Memory B cell (primary cell): Measurements from ENCODE around the gene CNST.
"Not testable (repeated sequence)": the region's sequence is repeated elsewhere in the genome, so short reads cannot be mapped to it uniquely, and the experiment has no call there.

Experiments
- ATAC-seq: fragments of 150-1000 bp; cut with Tn5 transposase; 2 replicates; pipeline ENCODE4 v1.10.0; 2021; ENCODE audit warnings: low read depth, mild to moderate bottlenecking, moderate library complexity
- DNase-seq, 2 donors: peaks; one replicate each; pipeline ENCODE4 v3.0.0; 2022; ENCODE audit warnings: low spot score in 2 of 2
- H3K27ac Mint-ChIP-seq: one replicate; pipeline ENCODE4 v1.8.0; 2022; ENCODE audit warnings: mild to moderate bottlenecking, moderate library complexity, mixed read lengths
- H3K27me3 Mint-ChIP-seq: one replicate; pipeline ENCODE4 v1.8.0; 2022; ENCODE audit warnings: mixed read lengths
- H3K36me3 Mint-ChIP-seq: one replicate; pipeline ENCODE4 v1.8.0; 2022; ENCODE audit warnings: mild to moderate bottlenecking, mixed read lengths
- H3K4me1 Mint-ChIP-seq: one replicate; pipeline ENCODE4 v1.8.0; 2022; ENCODE audit warnings: mixed read lengths
- H3K4me3 Mint-ChIP-seq: one replicate; pipeline ENCODE4 v1.8.0; 2022; ENCODE audit warnings: mild to moderate bottlenecking, moderate library complexity, mixed read lengths
- H3K9me3 Mint-ChIP-seq: one replicate; pipeline ENCODE4 v1.8.0; 2022; ENCODE audit warnings: mixed read lengths

The CNST gene

DNA sequence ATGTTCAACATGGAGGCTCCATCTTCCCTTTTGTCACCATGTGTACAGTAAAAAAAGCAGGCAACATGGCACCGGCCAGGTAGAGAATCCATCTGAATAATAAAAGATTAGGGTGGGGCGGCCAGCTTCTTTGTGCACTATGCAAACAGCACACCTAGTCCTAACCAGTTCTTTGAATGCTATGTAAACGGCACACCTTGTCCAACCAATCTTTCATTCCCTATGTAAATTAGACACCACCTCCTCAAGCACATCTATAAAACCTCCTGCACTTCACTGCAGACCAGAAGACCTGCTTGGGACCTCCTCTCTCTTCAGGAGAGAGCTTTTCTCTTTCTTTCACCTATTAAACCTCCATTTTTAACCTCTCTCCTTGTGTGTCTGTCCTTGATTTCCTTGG lies 28.4 kb upstream of the CNST start:
- Mint-ChIP-seq H3K4me1 (no peaks in the 10 kb centered on the region), H3K4me3 (no peak overlapping the region), H3K9me3 (no peaks in the 10 kb centered on the region), H3K27ac (no peak overlapping the region), H3K36me3 (peaks cover 17% of the 10 kb centered on the region), H3K27me3 (no peaks in the 10 kb centered on the region)
- no peak for DNase-seq
- ATAC-seq, result no peak

GRCh38 chr1:246540738-246541491 lies 25.3 kb upstream of the CNST start:
- DNase-seq, result no peak
- no peak for ATAC-seq
- Mint-ChIP-seq H3K27me3 (no peaks in the 10 kb centered on the region), H3K27ac (no peak overlapping the region), H3K4me1 (no peaks in the 10 kb centered on the region), H3K9me3 (no peaks in the 10 kb centered on the region), H3K36me3 (peaks cover 25% of the 10 kb centered on the region), H3K4me3 (no peak overlapping the region)

DNA sequence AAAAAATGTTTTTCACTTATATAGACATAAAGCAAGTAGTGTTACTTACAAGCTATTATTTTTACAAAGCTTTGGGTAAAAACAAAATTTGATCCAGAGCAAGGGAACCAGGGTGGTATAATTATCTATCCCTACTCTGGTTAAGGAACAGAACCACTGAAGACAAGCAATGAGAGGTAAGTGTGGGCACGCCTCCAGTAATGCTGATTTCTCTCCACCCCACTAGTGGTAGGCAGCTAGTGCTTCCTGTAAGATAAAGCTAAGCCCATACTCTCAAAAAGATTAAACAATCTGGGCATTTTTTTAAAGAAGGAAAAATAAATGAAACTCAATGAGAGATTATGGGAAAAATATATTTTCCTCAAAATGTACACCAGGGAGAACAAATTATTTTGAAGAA lies 22.3 kb upstream of the CNST start:
- Mint-ChIP-seq H3K4me3 (no peak overlapping the region), H3K4me1 (no peaks in the 10 kb centered on the region), H3K27ac (no peak overlapping the region), H3K9me3 (no peaks in the 10 kb centered on the region), H3K36me3 (peaks cover 22% of the 10 kb centered on the region), H3K27me3 (no peaks in the 10 kb centered on the region)
- ATAC-seq, result no peak
- DNase-seq, result no peak

DNA sequence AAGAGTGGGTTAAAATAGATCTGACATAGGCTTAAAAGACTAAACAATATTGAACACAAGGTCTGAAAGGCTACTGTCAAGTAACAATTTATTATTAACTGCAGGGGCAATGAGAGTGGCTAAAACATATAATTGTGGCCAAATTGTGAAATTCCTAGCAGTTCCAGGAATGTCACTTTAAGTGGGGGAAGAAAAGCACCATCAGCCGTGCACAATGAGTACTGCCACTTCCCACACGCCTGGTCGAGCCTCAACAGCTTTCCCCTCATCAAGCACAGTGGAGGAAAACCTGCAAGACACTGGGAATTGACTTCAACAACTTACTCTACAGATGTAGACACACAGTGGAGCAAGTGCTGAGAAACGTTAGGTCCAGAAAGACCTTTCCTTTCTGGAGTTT lies 16.6 kb upstream of the CNST start:
- H3K9me3 Mint-ChIP-seq, result no peaks in the 10 kb centered on the region
- no peaks in the 10 kb centered on the region for H3K27me3 Mint-ChIP-seq
- H3K36me3 Mint-ChIP-seq, result peaks cover 21% of the 10 kb centered on the region
- H3K4me1 Mint-ChIP-seq, result peaks cover 3% of the 10 kb centered on the region
- no peak for DNase-seq
- H3K4me3 Mint-ChIP-seq, result no peak overlapping the region
- no peak overlapping the region for H3K27ac Mint-ChIP-seq
- no peak for ATAC-seq

DNA sequence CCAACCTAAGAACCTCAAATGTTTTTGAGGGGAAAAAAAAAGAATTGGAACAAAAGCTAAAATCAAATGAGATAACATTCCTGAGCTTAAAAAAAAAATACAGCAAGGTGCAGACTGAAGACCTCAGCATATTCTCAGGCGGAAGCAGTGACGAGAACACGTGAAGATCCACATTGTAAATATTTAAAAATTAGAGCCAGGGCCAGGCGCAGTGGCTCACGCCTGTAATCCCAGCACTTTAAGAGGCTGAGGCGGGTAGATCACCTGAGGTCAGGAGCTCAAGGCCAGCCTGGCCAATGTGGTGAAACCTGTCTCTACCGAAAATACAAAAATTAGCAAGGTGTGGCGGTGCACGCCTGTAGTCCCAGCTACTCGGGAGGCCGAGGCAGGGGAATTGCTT lies 15.9 kb upstream of the CNST start:
- no peak overlapping the region for H3K4me3 Mint-ChIP-seq
- peaks cover 26% of the 10 kb centered on the region for H3K36me3 Mint-ChIP-seq
- DNase-seq (no peak), ATAC-seq (no peak)
- H3K9me3 Mint-ChIP-seq, result no peaks in the 10 kb centered on the region
- no peak overlapping the region for H3K27ac Mint-ChIP-seq
- no peaks in the 10 kb centered on the region for H3K27me3 Mint-ChIP-seq
- H3K4me1 Mint-ChIP-seq, result peaks cover 3% of the 10 kb centered on the region

- ATAC-seq, result no peak
- peaks cover 3% of the 10 kb centered on the region for H3K4me1 Mint-ChIP-seq
- DNase-seq, result no peak
- no peaks in the 10 kb centered on the region for H3K9me3 Mint-ChIP-seq
- H3K27me3 Mint-ChIP-seq, result no peaks in the 10 kb centered on the region
- H3K27ac Mint-ChIP-seq, result no peak overlapping the region
- H3K4me3 Mint-ChIP-seq, result no peak overlapping the region
- H3K36me3 Mint-ChIP-seq, result peaks cover 32% of the 10 kb centered on the region
Observed at GRCh38 chr1:246552110-246552509, 14.1 kb upstream of the CNST start.

GRCh38 chr1:246554201-246554600 lies 12.1 kb upstream of the CNST start:
- Mint-ChIP-seq H3K4me1 (peaks cover 3% of the 10 kb centered on the region), H3K36me3 (peaks cover 32% of the 10 kb centered on the region), H3K4me3 (no peak overlapping the region), H3K27ac (no peak overlapping the region), H3K27me3 (no peaks in the 10 kb centered on the region), H3K9me3 (no peaks in the 10 kb centered on the region)
- no peak for ATAC-seq
- DNase-seq, result no peak

GRCh38 chr1:246558041-246558440 lies 8.2 kb upstream of the CNST start:
- H3K4me3 Mint-ChIP-seq, result no peak overlapping the region
- no peaks in the 10 kb centered on the region for H3K4me1 Mint-ChIP-seq
- H3K9me3 Mint-ChIP-seq, result no peaks in the 10 kb centered on the region
- H3K36me3 Mint-ChIP-seq, result peaks cover 25% of the 10 kb centered on the region
- no peak overlapping the region for H3K27ac Mint-ChIP-seq
- no peaks in the 10 kb centered on the region for H3K27me3 Mint-ChIP-seq
- no peak for ATAC-seq
- no peak for DNase-seq

- no peak overlapping the region for H3K27ac Mint-ChIP-seq
- H3K9me3 Mint-ChIP-seq, result no peaks in the 10 kb centered on the region
- no peak overlapping the region for H3K4me3 Mint-ChIP-seq
- H3K4me1 Mint-ChIP-seq, result no peaks in the 10 kb centered on the region
- H3K27me3 Mint-ChIP-seq, result no peaks in the 10 kb centered on the region
- ATAC-seq (no peak), DNase-seq (no peak)
- peaks cover 17% of the 10 kb centered on the region for H3K36me3 Mint-ChIP-seq
Observed at GRCh38 chr1:246559310-246559709, 6.9 kb upstream of the CNST start.

DNA sequence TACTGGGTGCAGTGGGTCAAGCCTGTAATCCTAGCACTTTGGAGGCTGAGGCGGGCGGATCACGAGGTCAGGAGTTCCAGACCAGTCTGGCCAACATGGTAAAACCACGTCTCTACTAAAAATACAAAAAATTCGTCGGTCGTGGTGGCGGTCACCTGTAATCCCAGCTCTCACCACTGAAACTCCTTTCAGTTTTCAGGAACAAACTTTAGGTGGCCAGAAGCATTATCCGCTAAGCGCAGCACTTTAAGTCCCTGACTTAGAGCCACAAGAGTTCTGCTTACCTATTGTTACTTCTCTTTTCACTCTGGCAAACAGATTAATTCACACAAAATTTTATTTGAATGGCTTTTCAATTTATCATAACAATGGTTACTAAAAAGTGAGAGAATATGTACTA lies 5.4 kb upstream of the CNST start:
- not testable (repeated sequence) for H3K27ac Mint-ChIP-seq, H3K27me3 Mint-ChIP-seq, H3K9me3 Mint-ChIP-seq, ATAC-seq, H3K4me1 Mint-ChIP-seq, H3K4me3 Mint-ChIP-seq, H3K36me3 Mint-ChIP-seq, DNase-seq

DNA sequence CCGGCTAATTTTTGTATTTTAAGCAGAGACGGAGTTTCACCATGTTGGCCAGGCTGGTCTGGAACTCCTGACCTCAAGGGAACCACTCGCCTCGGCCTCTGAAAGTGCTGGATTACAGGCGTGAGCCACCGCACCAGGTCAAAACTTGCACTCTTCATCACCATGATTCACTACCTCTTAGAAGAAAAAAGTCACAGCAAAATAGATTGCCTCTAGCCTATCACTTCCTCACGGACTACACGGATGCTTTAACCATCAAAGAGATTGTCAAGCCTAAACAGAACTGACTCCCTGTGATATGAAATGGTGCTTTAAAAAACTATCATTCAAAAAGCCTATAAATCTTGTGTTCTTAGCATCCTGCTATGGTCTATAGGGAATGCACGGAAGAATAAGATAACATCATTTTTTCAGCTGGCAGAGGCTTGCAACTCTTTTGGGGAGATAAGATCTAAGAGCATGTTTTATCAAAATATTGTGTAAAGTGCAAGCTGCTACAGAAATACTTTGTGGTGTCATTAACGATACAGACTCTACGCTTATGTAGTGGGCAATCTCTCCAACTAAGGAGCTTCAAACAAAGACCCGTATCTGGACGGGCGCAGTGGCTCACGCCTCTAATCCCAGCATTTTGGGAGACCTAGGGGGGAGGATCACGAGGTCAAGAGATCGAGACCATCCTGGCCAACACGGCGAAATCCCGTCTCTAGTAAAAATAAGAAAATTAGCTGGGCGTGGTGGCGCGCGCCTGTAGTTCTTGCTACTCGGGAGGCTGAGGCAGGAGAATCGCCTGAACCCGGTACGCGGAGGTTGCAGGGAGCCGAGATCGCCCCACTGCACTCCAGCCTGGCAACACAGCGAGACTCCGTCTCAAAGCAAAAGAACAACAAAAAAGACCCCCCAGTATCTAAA lies 1.2 kb upstream of the CNST start:
- H3K27me3 Mint-ChIP-seq, result no peaks in the 10 kb centered on the region
- peak overlapping the region; percentile 99 for H3K4me3 Mint-ChIP-seq
- H3K9me3 Mint-ChIP-seq, result no peaks in the 10 kb centered on the region
- peak overlapping the region; percentile 93 for H3K27ac Mint-ChIP-seq
- ATAC-seq (no peak), DNase-seq (no peak)
- H3K4me1 Mint-ChIP-seq, result peaks cover 18% of the 10 kb centered on the region
- no peaks in the 10 kb centered on the region for H3K36me3 Mint-ChIP-seq

DNA sequence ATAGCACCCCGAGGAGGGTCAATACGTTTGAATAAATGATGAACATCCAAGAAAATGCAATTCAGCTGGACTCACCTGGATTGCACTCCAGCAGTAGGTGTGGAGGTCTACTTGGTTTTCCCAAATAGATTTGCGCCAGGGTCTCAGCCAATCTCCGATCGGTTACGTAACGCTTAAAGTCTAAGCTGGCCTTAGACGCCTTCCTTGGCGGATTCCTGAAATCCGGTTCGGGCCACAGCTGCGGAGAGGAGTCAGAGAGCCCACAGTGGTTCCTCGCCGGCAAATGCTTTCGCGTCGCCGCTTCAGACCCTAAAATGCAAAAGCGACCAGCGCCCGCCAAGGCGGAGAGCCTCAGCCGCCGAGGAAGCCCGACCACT lies 517 bp upstream of the CNST start:
- no peaks in the 10 kb centered on the region for H3K36me3 Mint-ChIP-seq
- peaks cover 21% of the 10 kb centered on the region for H3K4me1 Mint-ChIP-seq
- no peak for ATAC-seq

DNA sequence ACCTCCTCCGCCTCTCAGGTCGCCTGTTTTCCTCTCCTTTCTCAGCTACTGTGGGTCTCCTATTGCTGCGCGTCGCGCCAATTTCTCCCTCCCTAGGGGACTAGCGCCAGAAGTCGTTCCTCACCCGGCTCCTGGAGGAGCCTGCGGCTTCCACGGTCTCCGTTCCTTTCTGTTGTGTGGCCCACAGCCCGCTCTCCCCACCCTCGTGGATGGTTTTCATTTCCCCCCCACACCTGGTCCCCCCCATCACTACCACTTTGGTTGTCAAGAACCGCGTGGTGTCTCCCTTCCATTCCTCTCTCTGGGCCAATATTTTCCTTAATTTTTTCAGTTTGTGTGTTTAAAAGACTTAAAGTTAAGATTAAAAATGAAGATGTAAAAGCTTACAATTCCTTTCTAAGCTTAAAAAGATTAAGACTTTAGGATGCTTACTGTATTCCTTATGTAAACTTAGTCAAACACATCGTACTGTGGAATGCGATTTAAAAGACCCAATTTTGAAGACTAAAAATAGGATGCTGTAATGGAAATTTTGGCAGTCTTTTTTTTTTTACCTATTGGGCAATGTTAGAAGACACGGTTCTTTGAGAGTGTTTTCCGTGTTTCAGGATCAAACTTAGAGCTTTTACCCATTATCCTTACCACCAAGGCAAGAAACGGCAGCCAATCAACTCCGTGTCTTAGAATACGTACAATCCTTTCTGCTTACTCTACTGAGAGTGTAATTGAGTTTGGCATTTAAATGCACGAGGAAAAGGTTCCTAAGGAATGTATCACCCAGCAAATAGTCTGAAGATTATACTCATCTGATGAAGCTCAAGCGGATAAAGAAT lies 773 bp downstream of the CNST start:
- ATAC-seq (peak; percentile 30), DNase-seq (no peak)
- no peaks in the 10 kb centered on the region for H3K27me3 Mint-ChIP-seq
- H3K9me3 Mint-ChIP-seq, result no peaks in the 10 kb centered on the region
- H3K4me1 Mint-ChIP-seq, result peaks cover 25% of the 10 kb centered on the region
- no peaks in the 10 kb centered on the region for H3K36me3 Mint-ChIP-seq
- H3K4me3 Mint-ChIP-seq, result peak overlapping the region; percentile 99
- peak overlapping the region; percentile 93 for H3K27ac Mint-ChIP-seq

More for the DNA sequence above, 517 bp upstream of the CNST start:
- H3K4me3 Mint-ChIP-seq, result peak overlapping the region; percentile 99
- H3K27me3 Mint-ChIP-seq, result no peaks in the 10 kb centered on the region
- no peak for DNase-seq
- peak overlapping the region; percentile 93 for H3K27ac Mint-ChIP-seq
- H3K9me3 Mint-ChIP-seq, result no peaks in the 10 kb centered on the region
